Caco-2 (cell line): ENCODE measurements around the gene FHOD3. TPM values are rescaled to one million over a fixed set of nuclear protein-coding genes. Genes with fewer than 3 reads are reported as not detected.

ENCODE experiments used
- BruUV-seq: library from RNA; stranded (reverse); fragments of 400-500 nt; replicated peaks from 2 replicates; lab custom pipeline; 2021; lab: Mats Ljungman, UMichigan
- CTCF ChIA-PET: fragments of 300-600 bp; sonication (Branson Sonifier 250); formaldehyde crosslinking; loops from one replicate; lab custom pipeline; 2022; ENCODE audit warnings: antibody characterized with exemption; lab: Charles Lee
- POLR2A ChIA-PET: fragments of 300-600 bp; sonication (Branson Sonifier 250); formaldehyde crosslinking; loops from one replicate; lab custom pipeline; 2022; ENCODE audit warnings: antibody characterized with exemption; lab: Charles Lee
- DNase-seq, 2 experiments: peaks; one replicate each; pipeline versions ENCODE4 v3.0.0 to v3.0.0-alpha.2; 2020 to 2022
- H3K27me3 ChIP-seq: replicated peaks from 2 replicates; pipeline ENCODE4 v1.6.0; 2011; ENCODE audit warnings: low read length; ENCODE audit not compliant: control insufficient read depth, insufficient read depth
- H3K36me3 ChIP-seq: 2 replicates; pipeline ENCODE4 v1.5.1; 2011; ENCODE audit warnings: low read length; ENCODE audit not compliant: control insufficient read depth, insufficient read depth
- H3K4me1 ChIP-seq: fragments of 250-450 bp; sonication (Bioruptor Pico); 2 replicates; pipeline ENCODE4 v1.5.1; 2020; ENCODE audit warnings: mild to moderate bottlenecking
- H3K4me3 ChIP-seq: 2 replicates; pipeline ENCODE4 v1.5.1; 2011; ENCODE audit warnings: low read depth, mild to moderate bottlenecking, control low read depth, low read length
- H3K9me3 ChIP-seq: fragments of 250-450 bp; sonication (Bioruptor Pico); 2 replicates; pipeline ENCODE4 v1.5.1; 2020; ENCODE audit warnings: mild to moderate bottlenecking, moderate library complexity
- H3K27ac Mint-ChIP-seq: one replicate; pipeline ENCODE4 v1.8.0; 2022; ENCODE audit warnings: mixed read lengths; ENCODE audit not compliant: unreplicated experiment
- H3K27me3 Mint-ChIP-seq: one replicate; pipeline ENCODE4 v1.8.0; 2022; ENCODE audit warnings: mixed read lengths; ENCODE audit not compliant: insufficient read depth, unreplicated experiment
- H3K36me3 Mint-ChIP-seq: one replicate; pipeline ENCODE4 v1.8.0; 2022; ENCODE audit warnings: mild to moderate bottlenecking, mixed read lengths; ENCODE audit not compliant: insufficient read depth, unreplicated experiment
- H3K4me1 Mint-ChIP-seq: one replicate; pipeline ENCODE4 v1.8.0; 2022; ENCODE audit warnings: low read depth, mixed read lengths; ENCODE audit not compliant: unreplicated experiment
- H3K4me3 Mint-ChIP-seq: one replicate; pipeline ENCODE4 v1.8.0; 2022; ENCODE audit warnings: mild to moderate bottlenecking, moderate library complexity, mixed read lengths; ENCODE audit not compliant: unreplicated experiment
- H3K9me3 Mint-ChIP-seq: one replicate; pipeline ENCODE4 v1.8.0; 2022; ENCODE audit warnings: mixed read lengths; ENCODE audit not compliant: unreplicated experiment
- CTCF ChIP-seq, 2 experiments: fragments of 200-600 bp in 1 of 2; IDR thresholded peaks; 1 replicate in 1 of 2; 2 replicates in 1 of 2; pipeline versions ENCODE4 v1.5.1 to v1.8.0; 2011 to 2022; ENCODE audit warnings: antibody characterized with exemption in 1 of 2, control low read depth in 1 of 2, inconsistent platforms in 1 of 2, low read depth in 1 of 2, low read length in 1 of 2, mild to moderate bottlenecking in 1 of 2, moderate library complexity in 1 of 2; ENCODE audit not compliant: insufficient read depth in 1 of 2, severe bottlenecking in 1 of 2, unreplicated experiment in 1 of 2
- intact Hi-C: fragments of 100-400 bp; cut with micrococcal nuclease; formaldehyde crosslinking; loops from one replicate; pipeline ENCODE4 v1.10.0; 2022; ENCODE audit not compliant: unreplicated experiment
- total RNA-seq: library from RNA; stranded (reverse); gene quantifications from 2 replicates; pipeline ENCODE4 v1.2.3, GENCODE V29; 2022

FHOD3 gene
- total RNA-seq, 1 experiment from 2014 or later = not detected

DNA sequence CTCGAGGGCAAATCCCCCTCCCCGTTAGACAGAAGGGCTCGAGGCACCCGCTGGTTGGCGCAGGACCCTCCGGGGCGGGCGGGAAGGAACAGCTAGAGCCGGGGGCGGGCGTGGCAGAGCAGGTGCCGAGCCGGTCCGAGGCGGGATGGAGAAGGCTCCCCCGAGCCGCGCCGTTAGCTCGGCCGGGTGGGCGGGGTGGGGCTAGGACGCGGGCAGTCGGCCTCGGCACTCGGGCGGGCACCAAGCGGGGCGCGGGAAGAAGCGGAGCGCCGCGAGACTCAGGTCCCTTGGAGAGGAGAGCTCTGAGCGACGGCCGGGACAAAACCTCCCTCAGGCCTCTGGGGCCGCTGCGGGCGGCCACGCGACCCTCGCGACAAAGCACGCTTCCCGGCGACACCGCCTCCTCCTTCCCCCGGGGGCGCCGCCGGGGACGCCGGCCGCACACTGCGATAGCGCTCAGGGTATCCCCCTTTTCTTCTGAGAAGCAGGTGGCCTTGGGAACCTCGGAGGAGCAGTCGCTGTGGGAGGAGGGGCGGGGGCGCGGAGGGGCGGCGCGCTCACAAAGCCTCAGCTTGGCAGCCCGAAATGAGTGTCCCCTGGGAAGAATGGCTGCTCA is 721 bp downstream of the FHOD3 start:
- TF ChIP-seq CTCF (IDR thresholded peaks at IDR 0.05; ENCODE audit: insufficient read depth in 1 of 2, low read depth in 1 of 2, low read length in 1 of 2, severe bottlenecking in 1 of 2, unreplicated experiment in 1 of 2) = no peak
- H3K4me1 Mint-ChIP-seq = no peaks in the 10 kb centered on the region
- DNase-seq = no peak
- no peaks in the 10 kb centered on the region for H3K36me3 ChIP-seq
- intact Hi-C loops = no loop called here
- POLR2A ChIA-PET = no interaction called here
- peak overlapping the region; percentile 24 for H3K4me3 ChIP-seq
- H3K4me1 ChIP-seq = no peaks in the 10 kb centered on the region
- no peak overlapping the region for H3K27ac Mint-ChIP-seq
- H3K36me3 Mint-ChIP-seq = no peaks in the 10 kb centered on the region
- no peak overlapping the region for H3K4me3 Mint-ChIP-seq
- no peaks in the 10 kb centered on the region for H3K9me3 Mint-ChIP-seq
- no peaks in the 10 kb centered on the region for H3K27me3 ChIP-seq
- CTCF ChIA-PET = interaction anchor here (0.7 kb wide), 1 partner anchor 535 kb away, joined by 3 read pairs; no protein-coding TSS in a partner anchor
- BruUV-seq = no TSS peak
- peaks cover 8% of the 10 kb centered on the region for H3K27me3 Mint-ChIP-seq
- no peaks in the 10 kb centered on the region for H3K9me3 ChIP-seq

DNA sequence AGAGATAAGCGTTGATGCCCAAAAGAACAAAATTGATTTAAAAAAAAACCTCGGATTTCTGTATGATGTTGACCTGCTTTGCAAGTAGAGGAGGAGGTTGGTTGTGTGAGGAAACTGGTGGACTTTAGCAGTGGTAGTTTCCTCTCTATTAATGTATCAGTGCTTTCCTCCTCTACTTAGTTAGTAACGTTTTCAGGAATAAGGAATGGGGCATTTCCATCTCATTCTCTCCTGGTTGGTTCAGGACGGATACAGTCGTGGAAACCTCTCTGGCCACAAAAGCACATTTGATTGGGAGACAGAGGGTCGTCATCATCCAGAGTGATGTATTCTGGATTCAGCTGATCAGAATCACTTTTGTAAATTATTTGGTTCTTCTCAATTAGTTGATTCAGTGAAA is 1.5 kb downstream of the FHOD3 start:
- no peaks in the 10 kb centered on the region for H3K27me3 ChIP-seq
- no peaks in the 10 kb centered on the region for H3K9me3 Mint-ChIP-seq
- POLR2A ChIA-PET = no interaction called here
- no peaks in the 10 kb centered on the region for H3K4me1 ChIP-seq
- H3K4me1 Mint-ChIP-seq = no peaks in the 10 kb centered on the region
- CTCF ChIA-PET = interaction anchor here (0.7 kb wide), 1 partner anchor 535 kb away, joined by 3 read pairs; no protein-coding TSS in a partner anchor
- intact Hi-C loops = no loop called here
- no peak for DNase-seq
- H3K4me3 Mint-ChIP-seq = no peak overlapping the region
- H3K27me3 Mint-ChIP-seq = peaks cover 13% of the 10 kb centered on the region
- no peaks in the 10 kb centered on the region for H3K36me3 ChIP-seq
- H3K9me3 ChIP-seq = no peaks in the 10 kb centered on the region
- TF ChIP-seq CTCF (IDR thresholded peaks at IDR 0.05; ENCODE audit: insufficient read depth in 1 of 2, low read depth in 1 of 2, low read length in 1 of 2, severe bottlenecking in 1 of 2, unreplicated experiment in 1 of 2) = no peak
- BruUV-seq = no TSS peak
- no peak overlapping the region for H3K27ac Mint-ChIP-seq
- no peaks in the 10 kb centered on the region for H3K36me3 Mint-ChIP-seq
- H3K4me3 ChIP-seq = no peak overlapping the region

GRCh38 chr18:36300211-36300610 is 2.7 kb downstream of the FHOD3 start:
- intact Hi-C loops = no loop called here
- ChIA-PET CTCF (no interaction called here), POLR2A (no interaction called here)
- Histone ChIP-seq H3K36me3 (no peaks in the 10 kb centered on the region), H3K27me3 (no peaks in the 10 kb centered on the region), H3K9me3 (no peaks in the 10 kb centered on the region), H3K4me1 (no peaks in the 10 kb centered on the region), H3K4me3 (no peak overlapping the region)
- Mint-ChIP-seq H3K27me3 (peaks cover 15% of the 10 kb centered on the region), H3K27ac (no peak overlapping the region), H3K36me3 (no peaks in the 10 kb centered on the region), H3K9me3 (no peaks in the 10 kb centered on the region), H3K4me3 (no peak overlapping the region), H3K4me1 (no peaks in the 10 kb centered on the region)
- no TSS peak for BruUV-seq
- TF ChIP-seq CTCF (IDR thresholded peaks at IDR 0.05; ENCODE audit: insufficient read depth in 1 of 2, low read depth in 1 of 2, low read length in 1 of 2, severe bottlenecking in 1 of 2, unreplicated experiment in 1 of 2) = no peak
- no peak for DNase-seq
